ENCODE measurements around the gene DPYD.

The DPYD gene

DNA sequence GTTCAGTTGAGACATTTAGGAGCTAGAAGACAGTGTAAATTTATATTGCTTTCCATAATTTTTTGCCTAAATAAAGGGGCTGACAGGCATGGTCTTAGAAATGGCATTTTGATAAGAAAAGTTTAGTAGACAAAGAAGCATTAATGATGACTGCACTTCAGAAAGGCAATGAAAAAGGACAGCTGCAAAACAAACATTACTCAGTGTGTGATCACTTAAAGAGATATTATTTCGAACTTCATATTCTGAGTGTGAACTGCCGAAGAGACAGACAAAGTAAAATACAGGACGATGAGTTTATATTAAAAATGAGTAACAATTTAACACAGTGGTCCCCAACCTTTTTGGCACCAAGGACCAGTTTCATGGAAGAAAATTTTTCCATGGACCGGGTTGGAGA, 243.1 kb downstream of the DPYD start:
- H3K4me1 ChIP-seq (ENCODE audit: insufficient read depth, low read length, poor library complexity, severe bottlenecking), result no peaks in the 10 kb centered on the region
- TF ChIP-seq EZH2phosphoT487 (IDR thresholded peaks at IDR 0.05; ENCODE audit: borderline replicate concordance), result no peak
- TF ChIP-seq CTCF (conservative IDR thresholded peaks at IDR 0.05; ENCODE audit: low read length), result no peak
- H3K27me3 ChIP-seq (ENCODE audit: insufficient read depth, low read length, poor library complexity, severe bottlenecking), result no peaks in the 10 kb centered on the region
- no peak overlapping the region for H3K4me2 ChIP-seq (ENCODE audit: low read depth, low read length, poor library complexity, severe bottlenecking)
- no peaks in the 10 kb centered on the region for H4K20me1 ChIP-seq (ENCODE audit: insufficient read depth, low read length, poor library complexity, severe bottlenecking)
- H3K9me3 ChIP-seq (ENCODE audit: insufficient read depth, low read depth, low read length), result no peaks in the 10 kb centered on the region
- H3K4me3 ChIP-seq (ENCODE audit: low read length, poor library complexity, severe bottlenecking), result no peak overlapping the region
- no peaks in the 10 kb centered on the region for H3K9me2 ChIP-seq (replicated peaks; ENCODE audit: low read depth, low read length)
- no peak overlapping the region for H3K9ac ChIP-seq (ENCODE audit: low read depth, low read length, poor library complexity, severe bottlenecking)
- no peak overlapping the region for H2AFZ ChIP-seq (ENCODE audit: low read length)
- no peaks in the 10 kb centered on the region for H3F3A ChIP-seq (ENCODE audit: low read depth)
- peaks cover 4% of the 10 kb centered on the region; the same call in 1 of the 2 replicates for H3K36me3 ChIP-seq (ENCODE audit: insufficient read depth, low read length)
- H3K79me2 ChIP-seq (ENCODE audit: insufficient read depth, low read length), result no peaks in the 10 kb centered on the region

DNA sequence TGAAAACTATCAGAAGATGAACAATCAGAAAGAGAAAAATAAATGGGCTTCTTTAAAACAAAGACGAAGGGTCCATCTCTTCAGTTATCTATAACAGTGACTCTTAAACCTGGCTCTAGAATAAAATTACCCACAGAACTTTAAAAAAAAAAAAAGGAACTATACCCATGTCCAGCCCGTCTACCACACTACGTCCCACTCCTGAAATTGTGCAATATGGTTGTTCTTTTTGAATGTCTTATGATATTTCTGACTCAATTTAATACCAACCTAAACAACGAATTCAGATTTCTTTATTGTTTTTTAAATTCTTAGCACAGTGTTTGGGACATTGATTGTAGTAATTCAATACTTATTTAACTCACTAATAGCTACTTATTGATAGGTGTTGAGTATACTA, 246.3 kb downstream of the DPYD start:
- Histone ChIP-seq H2AFZ (ENCODE audit: low read length) (no peak overlapping the region), H3K9me3 (ENCODE audit: insufficient read depth, low read depth, low read length) (peaks cover 5% of the 10 kb centered on the region; the same call in 1 of the 2 replicates), H3K79me2 (ENCODE audit: insufficient read depth, low read length) (no peaks in the 10 kb centered on the region), H3K4me2 (ENCODE audit: low read depth, low read length, poor library complexity, severe bottlenecking) (no peak overlapping the region), H4K20me1 (ENCODE audit: insufficient read depth, low read length, poor library complexity, severe bottlenecking) (no peaks in the 10 kb centered on the region), H3K9ac (ENCODE audit: low read depth, low read length, poor library complexity, severe bottlenecking) (no peak overlapping the region), H3K4me3 (ENCODE audit: low read length, poor library complexity, severe bottlenecking) (no peak overlapping the region), H3K36me3 (ENCODE audit: insufficient read depth, low read length) (peaks cover 4% of the 10 kb centered on the region; the same call in 1 of the 2 replicates), H3K4me1 (ENCODE audit: insufficient read depth, low read length, poor library complexity, severe bottlenecking) (no peaks in the 10 kb centered on the region), H3F3A (ENCODE audit: low read depth) (no peaks in the 10 kb centered on the region), H3K27me3 (ENCODE audit: insufficient read depth, low read length, poor library complexity, severe bottlenecking) (no peaks in the 10 kb centered on the region), H3K9me2 (replicated peaks; ENCODE audit: low read depth, low read length) (no peaks in the 10 kb centered on the region)
- TF ChIP-seq EZH2phosphoT487 (IDR thresholded peaks at IDR 0.05; ENCODE audit: borderline replicate concordance), result no peak

- TF ChIP-seq CTCF (conservative IDR thresholded peaks at IDR 0.05; ENCODE audit: low read length), result peak; percentile 61
- no peak for TF ChIP-seq EZH2phosphoT487 (IDR thresholded peaks at IDR 0.05; ENCODE audit: borderline replicate concordance)
- no peaks in the 10 kb centered on the region for H3F3A ChIP-seq (ENCODE audit: low read depth)
- no peak overlapping the region for H3K4me2 ChIP-seq (ENCODE audit: low read depth, low read length, poor library complexity, severe bottlenecking)
- no peak overlapping the region for H2AFZ ChIP-seq (ENCODE audit: low read length)
- H3K79me2 ChIP-seq (ENCODE audit: insufficient read depth, low read length), result no peaks in the 10 kb centered on the region
- no peak overlapping the region for H3K4me3 ChIP-seq (ENCODE audit: low read length, poor library complexity, severe bottlenecking)
- H3K27me3 ChIP-seq (ENCODE audit: insufficient read depth, low read length, poor library complexity, severe bottlenecking), result no peaks in the 10 kb centered on the region
- H3K9me3 ChIP-seq (ENCODE audit: insufficient read depth, low read depth, low read length), result peaks cover 5% of the 10 kb centered on the region; the same call in 1 of the 2 replicates
- no peaks in the 10 kb centered on the region for H4K20me1 ChIP-seq (ENCODE audit: insufficient read depth, low read length, poor library complexity, severe bottlenecking)
- no peaks in the 10 kb centered on the region for H3K9me2 ChIP-seq (replicated peaks; ENCODE audit: low read depth, low read length)
- H3K36me3 ChIP-seq (ENCODE audit: insufficient read depth, low read length), result no peaks in the 10 kb centered on the region
- no peak overlapping the region for H3K9ac ChIP-seq (ENCODE audit: low read depth, low read length, poor library complexity, severe bottlenecking)
- no peaks in the 10 kb centered on the region for H3K4me1 ChIP-seq (ENCODE audit: insufficient read depth, low read length, poor library complexity, severe bottlenecking)
These were observed 251.9 kb downstream of the DPYD start for GRCh38 chr1:97668945-97669344.

DNA sequence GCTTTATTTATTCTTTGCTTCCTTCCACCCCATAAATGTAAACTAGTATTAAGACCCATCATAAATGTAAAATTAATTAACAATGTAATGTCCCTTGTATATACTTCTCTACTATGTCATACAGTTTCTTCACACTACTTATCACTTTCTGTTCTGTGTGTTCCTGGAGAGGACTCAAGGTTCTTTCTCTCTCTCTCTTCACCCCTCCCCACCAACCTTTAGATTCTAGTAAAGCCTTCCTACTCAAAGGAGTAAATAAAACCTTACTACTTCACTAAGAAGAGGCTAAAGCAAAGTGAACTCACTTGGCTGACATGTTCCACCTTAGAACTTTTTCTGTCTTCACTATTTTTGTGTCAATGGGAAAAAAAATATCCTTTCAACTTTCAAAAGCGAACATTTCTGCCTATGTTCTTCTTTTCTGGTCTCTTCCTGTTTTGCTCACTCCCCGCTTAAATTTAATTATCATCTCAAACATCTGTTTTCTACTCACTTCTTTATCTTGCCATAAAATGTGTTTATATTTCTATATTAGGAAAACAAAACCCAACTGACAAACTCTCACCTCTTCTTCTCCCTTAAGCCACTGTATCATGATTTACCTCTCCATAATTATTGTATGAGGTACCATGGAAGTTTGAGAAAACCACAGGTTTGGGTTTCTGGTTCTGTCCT, 260.3 kb downstream of the DPYD start:
- no peak overlapping the region for H3K9ac ChIP-seq (ENCODE audit: low read depth, low read length, poor library complexity, severe bottlenecking)
- no peaks in the 10 kb centered on the region for H4K20me1 ChIP-seq (ENCODE audit: insufficient read depth, low read length, poor library complexity, severe bottlenecking)
- no peaks in the 10 kb centered on the region for H3F3A ChIP-seq (ENCODE audit: low read depth)
- H3K79me2 ChIP-seq (ENCODE audit: insufficient read depth, low read length), result no peaks in the 10 kb centered on the region
- no peaks in the 10 kb centered on the region for H3K9me2 ChIP-seq (replicated peaks; ENCODE audit: low read depth, low read length)
- H3K27me3 ChIP-seq (ENCODE audit: insufficient read depth, low read length, poor library complexity, severe bottlenecking), result no peaks in the 10 kb centered on the region
- peak overlapping the region; percentile 26 for H3K4me2 ChIP-seq (ENCODE audit: low read depth, low read length, poor library complexity, severe bottlenecking)
- H3K4me1 ChIP-seq (ENCODE audit: insufficient read depth, low read length, poor library complexity, severe bottlenecking), result peaks cover 10% of the 10 kb centered on the region
- TF ChIP-seq CTCF (conservative IDR thresholded peaks at IDR 0.05; ENCODE audit: low read length), result no peak
- no peak for TF ChIP-seq EZH2phosphoT487 (IDR thresholded peaks at IDR 0.05; ENCODE audit: borderline replicate concordance)
- H3K36me3 ChIP-seq (ENCODE audit: insufficient read depth, low read length), result no peaks in the 10 kb centered on the region; the same call in 1 of the 2 replicates
- no peaks in the 10 kb centered on the region for H3K9me3 ChIP-seq (ENCODE audit: insufficient read depth, low read depth, low read length)
- no peak overlapping the region for H3K4me3 ChIP-seq (ENCODE audit: low read length, poor library complexity, severe bottlenecking)
- H2AFZ ChIP-seq (ENCODE audit: low read length), result peak overlapping the region; percentile 9; the same call in 1 of the 2 replicates

All from Loucy (cell line).